ENCODE data around the gene DLK1.
A peak's percentile ranks its signal among the peaks of the same experiment; 100 is the strongest.

Gene DLK1

GRCh38 chr14:100715803-100716202 lies 10.9 kb upstream of the DLK1 start:
- DNase-seq = no peak

DNA sequence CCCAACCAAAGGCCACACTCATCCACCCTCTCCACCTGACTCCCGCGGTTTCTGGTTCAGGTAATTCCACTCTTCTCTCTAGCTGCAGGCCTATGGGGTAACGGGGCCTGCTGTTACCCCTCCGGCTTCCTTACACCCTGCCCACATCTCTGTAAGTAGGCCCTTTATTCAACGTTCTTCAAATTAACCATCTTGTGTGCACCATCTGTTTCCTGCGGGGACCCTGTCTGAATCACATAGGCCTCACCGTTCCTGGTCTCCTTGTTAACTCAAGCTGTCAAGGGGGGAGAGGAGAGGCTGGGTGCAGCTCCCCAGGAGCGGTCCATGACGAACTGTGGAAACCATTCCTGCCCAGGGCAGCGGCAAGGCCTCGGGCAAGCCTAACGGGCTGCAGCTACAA lies 9.3 kb upstream of the DLK1 start:
- DNase-seq = no peak

GRCh38 chr14:100719976-100720520 lies 6.6 kb upstream of the DLK1 start:
- DNase-seq = no peak

- DNase-seq = no peak
Observed at GRCh38 chr14:100721568-100721967, 5.1 kb upstream of the DLK1 start.

- DNase-seq = no peak
Observed at GRCh38 chr14:100722367-100722766, 4.3 kb upstream of the DLK1 start.

DNA sequence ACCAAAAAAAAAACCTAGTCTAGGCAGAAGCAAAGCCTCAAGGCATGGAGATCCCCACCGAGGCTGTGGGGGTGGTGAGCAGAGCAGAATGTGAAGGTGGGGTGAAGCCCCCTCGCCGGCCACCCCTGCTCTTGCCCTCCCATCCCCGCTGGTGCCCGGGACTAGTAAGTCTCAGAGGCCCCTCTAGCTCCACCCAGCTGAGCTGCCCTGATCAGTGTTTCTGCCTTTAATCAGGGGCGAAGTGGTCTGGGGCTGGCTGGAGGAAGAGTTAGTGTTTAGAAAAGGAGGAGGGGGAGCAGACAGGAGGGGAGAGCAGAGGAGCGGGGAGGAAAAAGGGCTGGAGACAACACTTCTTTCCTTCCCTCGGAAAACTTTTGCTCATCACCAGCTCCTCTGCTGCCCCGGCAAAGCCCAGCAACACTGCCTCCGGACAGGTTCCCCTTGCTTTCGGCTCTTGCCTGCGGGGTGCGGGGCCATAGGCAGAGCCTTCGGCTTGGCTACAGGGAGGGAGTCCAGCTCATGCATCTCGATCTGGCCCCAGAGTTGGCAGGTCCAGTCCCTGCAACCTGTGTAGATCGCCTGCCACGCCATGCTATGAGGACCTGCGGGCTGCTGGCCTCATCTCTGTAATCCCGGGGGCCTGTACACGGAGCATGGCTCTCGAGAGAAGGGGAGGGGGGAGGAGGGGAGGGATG lies 3.4 kb upstream of the DLK1 start:
- peak; percentile 63 for DNase-seq

GRCh38 chr14:100723830-100724437 lies 2.8 kb upstream of the DLK1 start:
- DNase-seq = no peak

- no peak for DNase-seq
Observed at GRCh38 chr14:100724536-100724935, 2.2 kb upstream of the DLK1 start.

- no peak for DNase-seq
Observed at GRCh38 chr14:100725587-100726387, 905 bp upstream of the DLK1 start.

DNA sequence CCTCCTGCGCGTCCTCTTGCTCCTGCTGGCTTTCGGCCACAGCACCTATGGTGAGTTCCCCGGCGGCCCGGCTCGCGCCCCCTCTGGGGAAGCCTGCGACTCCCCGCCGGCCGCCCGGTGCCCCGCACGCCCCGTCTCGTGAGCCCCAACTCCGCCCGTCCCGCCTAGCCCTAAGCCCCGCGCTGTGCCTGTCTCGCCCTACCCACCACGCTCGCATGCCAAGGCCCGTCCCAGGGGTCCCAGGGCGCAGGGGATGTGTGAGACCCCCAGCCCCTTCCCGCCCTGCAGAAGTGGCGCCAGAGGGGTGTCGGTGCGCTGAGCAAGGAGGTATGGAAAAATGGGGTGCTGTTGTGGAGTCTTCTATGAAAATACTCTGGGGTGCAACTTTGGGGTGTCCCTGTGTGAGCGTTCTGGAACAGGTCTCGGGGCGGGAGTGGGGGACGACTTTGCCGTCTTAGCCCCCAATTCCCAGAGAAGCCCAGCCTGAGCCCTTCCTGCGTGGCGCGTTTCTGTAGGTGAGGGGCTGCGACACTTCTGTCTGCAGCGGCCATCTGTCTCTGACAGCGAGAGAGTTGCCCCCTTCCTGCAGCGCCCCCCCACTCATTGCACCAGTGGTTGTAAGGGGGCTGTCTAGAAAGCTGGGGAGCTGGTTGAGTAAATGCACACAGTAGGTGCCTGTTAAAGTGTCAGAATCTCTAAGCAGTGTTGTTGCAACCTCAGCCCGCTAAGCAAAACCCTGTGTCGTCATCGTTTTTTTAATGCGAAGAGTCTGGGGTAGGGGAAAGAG lies 587 bp downstream of the DLK1 start:
- no peak for DNase-seq

- DNase-seq = no peak
Observed at GRCh38 chr14:100727873-100728240, 1.2 kb downstream of the DLK1 start.

GRCh38 chr14:100728962-100729361 lies 2.3 kb downstream of the DLK1 start:
- no peak for DNase-seq

- no peak for DNase-seq
Observed at GRCh38 chr14:100729982-100730381, 3.3 kb downstream of the DLK1 start.

GRCh38 chr14:100730581-100730980 lies 3.9 kb downstream of the DLK1 start:
- DNase-seq = no peak

DNA sequence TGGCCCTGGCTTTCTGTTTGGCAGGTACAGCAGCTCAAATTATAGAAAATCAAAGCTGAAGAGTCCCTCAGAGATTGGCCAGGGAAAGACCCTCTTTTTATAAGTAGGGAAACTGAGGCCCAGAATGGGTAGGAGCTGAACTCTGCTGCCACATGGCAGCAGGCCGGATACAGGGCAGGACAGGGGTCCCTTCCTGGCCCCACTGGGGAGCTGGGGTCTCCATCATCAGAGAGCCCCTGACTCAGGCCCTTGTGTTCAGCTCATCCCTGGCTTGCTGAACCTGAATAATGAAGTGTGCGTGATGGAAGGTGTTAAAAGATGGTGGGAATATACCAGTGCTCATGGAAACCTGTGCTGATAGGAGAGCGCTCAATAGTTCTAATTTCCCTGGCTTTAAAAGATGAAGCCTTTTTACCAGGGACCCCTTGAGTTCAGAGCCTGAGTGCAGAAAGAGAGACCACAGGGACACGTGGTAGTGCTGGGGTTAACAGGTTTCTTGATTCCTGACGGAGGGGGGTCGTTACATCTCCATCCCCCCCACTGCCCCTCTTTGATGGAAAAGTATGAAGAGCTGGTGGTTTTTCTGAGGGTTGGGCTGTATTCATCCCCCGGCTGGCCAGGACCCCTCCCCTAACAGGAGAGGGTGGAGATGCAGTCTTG lies 4.4 kb downstream of the DLK1 start:
- no peak for DNase-seq

- DNase-seq = no peak
Observed at GRCh38 chr14:100731846-100732765, 5.4 kb downstream of the DLK1 start.

DNA sequence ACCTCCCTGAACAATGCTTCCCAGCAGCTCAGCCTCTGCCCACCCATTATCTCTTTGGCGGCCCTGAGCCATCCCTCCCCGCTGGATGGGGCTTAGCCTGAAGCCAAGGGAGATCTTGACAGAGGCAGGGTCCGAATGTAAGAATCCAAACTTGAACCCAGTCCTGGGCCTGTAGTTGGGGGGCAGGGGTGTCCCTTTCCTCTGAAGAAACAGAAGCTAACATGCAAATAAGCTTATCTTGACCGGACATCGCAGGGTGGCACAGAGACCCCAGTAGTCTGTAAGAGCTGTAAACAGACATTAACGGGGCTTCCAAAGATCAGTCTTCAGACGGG lies 6.0 kb downstream of the DLK1 start:
- no peak for DNase-seq

- no peak for DNase-seq
Observed at GRCh38 chr14:100733152-100733850, 6.6 kb downstream of the DLK1 start.

- DNase-seq = no peak
Observed at GRCh38 chr14:100734031-100734990, 7.6 kb downstream of the DLK1 start.

DNA sequence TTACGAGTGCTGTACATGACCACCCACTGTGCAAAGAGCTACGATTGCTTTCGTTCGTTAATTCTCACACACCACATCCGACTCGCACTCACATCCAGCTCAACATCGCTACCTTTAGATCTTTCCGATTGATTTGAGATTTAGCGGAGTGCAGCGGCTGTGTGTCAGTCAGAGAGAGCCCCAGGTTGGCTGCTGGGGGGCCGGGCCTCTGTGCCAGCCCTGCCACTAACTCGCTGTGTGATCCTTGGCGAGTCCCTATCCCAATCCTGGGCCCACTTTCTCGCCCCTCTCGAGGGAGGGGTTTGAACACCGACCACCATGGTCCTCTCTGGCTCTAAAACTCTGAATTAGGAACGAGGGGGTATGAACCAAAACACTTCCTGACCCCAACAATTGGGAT lies 8.6 kb downstream of the DLK1 start:
- no peak for DNase-seq
